Measurements from ENCODE around the gene ZNF195.
"Not testable (repeated sequence)": the region's sequence is repeated elsewhere in the genome, so short reads cannot be mapped to it uniquely, and the experiment has no call there.

DNA sequence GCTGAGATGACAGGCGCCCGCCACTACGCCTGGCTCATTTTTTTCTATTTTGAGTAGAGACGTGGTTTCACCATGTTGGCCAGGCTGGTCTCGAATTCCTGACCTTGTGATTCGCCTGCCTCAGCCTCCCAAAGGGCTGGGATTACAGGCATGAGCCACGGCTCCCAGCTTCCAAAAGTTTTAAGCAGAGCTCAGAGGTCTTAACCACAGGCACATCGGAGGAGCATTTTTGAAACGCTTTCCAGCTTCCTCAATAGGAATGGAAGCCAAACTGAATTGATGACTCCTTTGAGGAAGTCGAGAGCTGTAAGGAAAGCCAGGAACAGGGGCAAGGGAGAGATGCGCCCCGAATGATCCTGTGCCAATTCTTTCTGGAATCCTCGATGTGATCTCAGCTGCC is 14.5 kb upstream of the ZNF195 start:
- TF ChIP-seq, protein P1, sequence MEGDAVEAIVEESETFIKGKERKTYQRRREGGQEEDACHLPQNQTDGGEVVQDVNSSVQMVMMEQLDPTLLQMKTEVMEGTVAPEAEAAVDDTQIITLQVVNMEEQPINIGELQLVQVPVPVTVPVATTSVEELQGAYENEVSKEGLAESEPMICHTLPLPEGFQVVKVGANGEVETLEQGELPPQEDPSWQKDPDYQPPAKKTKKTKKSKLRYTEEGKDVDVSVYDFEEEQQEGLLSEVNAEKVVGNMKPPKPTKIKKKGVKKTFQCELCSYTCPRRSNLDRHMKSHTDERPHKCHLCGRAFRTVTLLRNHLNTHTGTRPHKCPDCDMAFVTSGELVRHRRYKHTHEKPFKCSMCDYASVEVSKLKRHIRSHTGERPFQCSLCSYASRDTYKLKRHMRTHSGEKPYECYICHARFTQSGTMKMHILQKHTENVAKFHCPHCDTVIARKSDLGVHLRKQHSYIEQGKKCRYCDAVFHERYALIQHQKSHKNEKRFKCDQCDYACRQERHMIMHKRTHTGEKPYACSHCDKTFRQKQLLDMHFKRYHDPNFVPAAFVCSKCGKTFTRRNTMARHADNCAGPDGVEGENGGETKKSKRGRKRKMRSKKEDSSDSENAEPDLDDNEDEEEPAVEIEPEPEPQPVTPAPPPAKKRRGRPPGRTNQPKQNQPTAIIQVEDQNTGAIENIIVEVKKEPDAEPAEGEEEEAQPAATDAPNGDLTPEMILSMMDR (IDR thresholded peaks at IDR 0.05; ENCODE audit: insufficient read depth, low read length) = not testable (repeated sequence)
- not testable (repeated sequence) for TF ChIP-seq GABPA (IDR thresholded peaks at IDR 0.05; ENCODE audit: low read depth); POLR2AphosphoS5 (IDR thresholded peaks at IDR 0.05; ENCODE audit: low read depth); SPI1 (IDR thresholded peaks at IDR 0.05; ENCODE audit: borderline replicate concordance, low read depth)

Measured in HL-60 (cell line).